Measurements from ENCODE around the gene THUMPD3.

THUMPD3 gene

GRCh38 chr3:9340472-9340902, 22.4 kb upstream of the THUMPD3 start:
- intact Hi-C loops (cut with DNase I; ENCODE audit: low total_unique reads) = no loop called here
- Histone ChIP-seq H3K4me1 (no peaks in the 10 kb centered on the region), H3K36me3 (no peaks in the 10 kb centered on the region), H3K4me3 (no peak overlapping the region), H3K27ac (no peak overlapping the region), H3K9me3 (no peaks in the 10 kb centered on the region), H3K27me3 (no peaks in the 10 kb centered on the region)
- no peak for DNase-seq
- TF ChIP-seq, protein P1, sequence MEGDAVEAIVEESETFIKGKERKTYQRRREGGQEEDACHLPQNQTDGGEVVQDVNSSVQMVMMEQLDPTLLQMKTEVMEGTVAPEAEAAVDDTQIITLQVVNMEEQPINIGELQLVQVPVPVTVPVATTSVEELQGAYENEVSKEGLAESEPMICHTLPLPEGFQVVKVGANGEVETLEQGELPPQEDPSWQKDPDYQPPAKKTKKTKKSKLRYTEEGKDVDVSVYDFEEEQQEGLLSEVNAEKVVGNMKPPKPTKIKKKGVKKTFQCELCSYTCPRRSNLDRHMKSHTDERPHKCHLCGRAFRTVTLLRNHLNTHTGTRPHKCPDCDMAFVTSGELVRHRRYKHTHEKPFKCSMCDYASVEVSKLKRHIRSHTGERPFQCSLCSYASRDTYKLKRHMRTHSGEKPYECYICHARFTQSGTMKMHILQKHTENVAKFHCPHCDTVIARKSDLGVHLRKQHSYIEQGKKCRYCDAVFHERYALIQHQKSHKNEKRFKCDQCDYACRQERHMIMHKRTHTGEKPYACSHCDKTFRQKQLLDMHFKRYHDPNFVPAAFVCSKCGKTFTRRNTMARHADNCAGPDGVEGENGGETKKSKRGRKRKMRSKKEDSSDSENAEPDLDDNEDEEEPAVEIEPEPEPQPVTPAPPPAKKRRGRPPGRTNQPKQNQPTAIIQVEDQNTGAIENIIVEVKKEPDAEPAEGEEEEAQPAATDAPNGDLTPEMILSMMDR (IDR thresholded peaks at IDR 0.05) = no peak

- no peaks in the 10 kb centered on the region for H3K4me1 ChIP-seq
- no peak overlapping the region for H3K27ac ChIP-seq
- no peak for DNase-seq
- H3K27me3 ChIP-seq = no peaks in the 10 kb centered on the region
- no peaks in the 10 kb centered on the region for H3K9me3 ChIP-seq
- TF ChIP-seq, protein P1 (IDR thresholded peaks at IDR 0.05) = no peak
- intact Hi-C loops (cut with DNase I; ENCODE audit: low total_unique reads) = no loop called here
- no peak overlapping the region for H3K4me3 ChIP-seq
- H3K36me3 ChIP-seq = no peaks in the 10 kb centered on the region
Observed at GRCh38 chr3:9342696-9343095, 20.2 kb upstream of the THUMPD3 start.

DNA sequence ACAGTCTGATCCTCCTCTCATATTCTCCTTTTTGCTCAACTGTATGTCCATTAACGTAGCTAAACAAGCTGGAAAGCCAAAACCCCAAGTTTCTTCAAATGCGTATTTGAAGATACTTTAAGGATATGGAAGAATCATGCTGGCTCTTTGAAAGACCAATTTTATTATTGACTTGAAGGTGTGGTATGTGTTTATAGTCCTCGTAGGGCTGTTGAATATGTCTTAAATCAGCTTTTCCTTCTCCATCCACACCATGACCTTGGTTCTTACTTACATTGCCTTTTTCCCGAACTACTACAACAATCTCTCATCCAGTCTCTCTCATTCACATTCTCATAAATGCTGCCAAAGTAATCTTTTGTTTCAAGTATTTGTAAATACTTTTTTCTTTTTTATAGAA, 19.7 kb upstream of the THUMPD3 start:
- Histone ChIP-seq H3K4me1 (no peaks in the 10 kb centered on the region), H3K36me3 (no peaks in the 10 kb centered on the region), H3K9me3 (no peaks in the 10 kb centered on the region), H3K27me3 (no peaks in the 10 kb centered on the region), H3K27ac (no peak overlapping the region), H3K4me3 (no peak overlapping the region)
- TF ChIP-seq, protein P1 (IDR thresholded peaks at IDR 0.05) = no peak
- DNase-seq = no peak
- intact Hi-C loops (cut with DNase I; ENCODE audit: low total_unique reads) = no loop called here

GRCh38 chr3:9345041-9345440, 17.8 kb upstream of the THUMPD3 start:
- H3K4me3 ChIP-seq = no peak overlapping the region
- no peaks in the 10 kb centered on the region for H3K9me3 ChIP-seq
- H3K27ac ChIP-seq = no peak overlapping the region
- H3K4me1 ChIP-seq = no peaks in the 10 kb centered on the region
- DNase-seq = no peak
- peaks cover 0 to 4% (median 0%) of the 10 kb centered on the region in 3 donors for H3K36me3 ChIP-seq
- TF ChIP-seq, protein P1 (IDR thresholded peaks at IDR 0.05) = no peak
- intact Hi-C loops (cut with DNase I; ENCODE audit: low total_unique reads) = no loop called here
- no peaks in the 10 kb centered on the region for H3K27me3 ChIP-seq

DNA sequence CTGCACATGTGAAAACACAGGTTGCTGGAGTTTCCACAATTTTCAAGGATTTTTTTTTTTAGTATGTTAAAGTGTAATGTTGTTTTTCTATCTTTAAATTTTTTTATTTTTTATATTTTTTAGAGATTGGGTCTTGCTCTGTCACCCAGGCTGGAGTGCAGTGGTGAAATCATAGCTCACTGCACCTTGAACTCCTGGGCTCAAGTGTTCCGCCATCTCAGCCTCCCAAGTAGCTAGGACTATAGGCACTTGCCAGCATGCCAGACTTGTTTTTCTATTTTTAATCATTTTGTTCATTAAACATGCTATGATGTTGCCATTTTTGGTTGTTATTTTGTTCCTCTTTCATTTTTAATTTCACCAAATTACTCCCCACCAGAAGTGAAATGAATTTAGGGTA, 16.7 kb upstream of the THUMPD3 start:
- intact Hi-C loops (cut with DNase I; ENCODE audit: low total_unique reads) = no loop called here
- H3K4me1 ChIP-seq = no peaks in the 10 kb centered on the region
- TF ChIP-seq, protein P1 (IDR thresholded peaks at IDR 0.05) = no peak
- no peak overlapping the region for H3K27ac ChIP-seq
- DNase-seq = no peak
- H3K9me3 ChIP-seq = no peaks in the 10 kb centered on the region
- peaks cover 0 to 4% (median 0%) of the 10 kb centered on the region in 3 donors for H3K36me3 ChIP-seq
- H3K27me3 ChIP-seq = no peaks in the 10 kb centered on the region
- H3K4me3 ChIP-seq = no peak overlapping the region

DNA sequence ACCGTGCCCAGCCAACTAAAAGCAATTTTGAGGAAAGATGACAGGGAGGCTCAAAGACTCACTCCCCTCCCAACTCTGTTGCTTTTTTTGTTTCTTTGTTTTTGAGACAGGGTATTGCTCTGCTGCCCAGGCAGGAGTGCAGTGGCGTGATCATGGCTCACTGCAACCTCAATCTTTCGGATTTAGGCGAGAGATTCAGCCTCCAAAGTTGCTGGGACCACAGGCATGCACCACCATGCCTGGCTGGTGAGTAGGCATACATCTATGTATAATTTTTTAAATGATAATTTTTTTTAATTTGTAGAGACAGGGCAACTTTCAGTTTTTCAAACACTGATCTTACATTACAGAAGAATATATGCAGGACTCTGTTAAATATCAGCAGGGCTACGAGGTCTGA, 15.8 kb upstream of the THUMPD3 start:
- TF ChIP-seq, protein P1 (IDR thresholded peaks at IDR 0.05) = no peak
- Histone ChIP-seq H3K36me3 (peaks cover 0 to 4% (median 0%) of the 10 kb centered on the region in 3 donors), H3K27ac (no peak overlapping the region), H3K9me3 (no peaks in the 10 kb centered on the region), H3K4me3 (no peak overlapping the region), H3K27me3 (no peaks in the 10 kb centered on the region), H3K4me1 (peaks cover 0 to 4% (median 0%) of the 10 kb centered on the region in 4 donors)
- DNase-seq = no peak
- intact Hi-C loops (cut with DNase I; ENCODE audit: low total_unique reads) = no loop called here
